H1 (cell line): ENCODE measurements around the gene TMEM25. TPM values are rescaled to one million over a fixed set of nuclear protein-coding genes. Genes with fewer than 3 reads are reported as not detected.
"Not testable (repeated sequence)": the region's sequence is repeated elsewhere in the genome, so short reads cannot be mapped to it uniquely, and the experiment has no call there.

Experiments used
- CTCF ChIA-PET: fragments of 300-600 bp; sonication (Branson Sonifier 250); formaldehyde crosslinking; loops from one replicate; lab custom pipeline; 2021; ENCODE audit not compliant: partially characterized antibody; lab: Charles Lee
- POLR2A ChIA-PET: fragments of 300-600 bp; sonication (Branson Sonifier 250); formaldehyde crosslinking; loops from one replicate; lab custom pipeline; 2021; ENCODE audit warnings: inconsistent platforms; ENCODE audit not compliant: partially characterized antibody; lab: Charles Lee
- DNase-seq, 2 experiments: peaks; one replicate each; pipeline versions ENCODE4 v3.0.0 to v3.0.0-alpha.2; 2010 to 2022; ENCODE audit warnings: low spot score in 2 of 2, low read depth in 1 of 2, mixed read lengths in 1 of 2
- FAIRE-seq: peaks from 2 replicates; lab custom pipeline; 2011; peaks lifted over from hg19 to GRCh38; lab: Jason Lieb, UNC
- H2AFZ ChIP-seq: 2 replicates; pipeline ENCODE4 v1.8.1; 2012; ENCODE audit warnings: low read length, inconsistent platforms
- H2AK5ac ChIP-seq: 2 replicates; pipeline ENCODE4 v1.6.1; 2013; ENCODE audit warnings: low read depth, low read length
- H2BK120ac ChIP-seq: replicated peaks from 2 replicates; pipeline ENCODE3; 2013; ENCODE audit warnings: low read depth, low read length, inconsistent platforms
- H2BK12ac ChIP-seq: 2 replicates; pipeline ENCODE4 v1.6.1; 2013; ENCODE audit warnings: low read depth, low read length
- H2BK15ac ChIP-seq: 2 replicates; pipeline ENCODE4 v1.6.1; 2013; ENCODE audit warnings: low read length
- H2BK20ac ChIP-seq: 2 replicates; pipeline ENCODE4 v1.6.1; 2013; ENCODE audit warnings: low read length
- H2BK5ac ChIP-seq: 2 replicates; pipeline ENCODE4 v1.6.1; 2013; ENCODE audit warnings: low read depth, low read length
- H3K14ac ChIP-seq: 2 replicates; pipeline ENCODE4 v1.6.1; 2013; ENCODE audit warnings: inconsistent platforms; ENCODE audit not compliant: insufficient read length
- H3K18ac ChIP-seq: 2 replicates; pipeline ENCODE4 v1.6.1; 2013; ENCODE audit warnings: low read length; ENCODE audit errors: extremely low read depth
- H3K23ac ChIP-seq: 2 replicates; pipeline ENCODE4 v1.6.1; 2013; ENCODE audit warnings: inconsistent platforms; ENCODE audit not compliant: insufficient read length
- H3K23me2 ChIP-seq: 2 replicates; pipeline ENCODE4 v1.6.1; 2013; ENCODE audit warnings: low read depth, low read length
- H3K27ac ChIP-seq: 2 replicates; pipeline ENCODE4 v1.6.1; 2011; ENCODE audit warnings: low read depth, low read length, inconsistent platforms
- H3K27me3 ChIP-seq, 4 experiments: replicated peaks in 1 of 4; 1 replicate in 1 of 4; 2 replicates in 3 of 4; pipeline versions ENCODE4 v1.6.1 to v1.8.1; 2011 to 2013; ENCODE audit warnings: low read length in 3 of 4, mild to moderate bottlenecking in 3 of 4, inconsistent platforms in 2 of 4, mixed read lengths in 2 of 4, moderate library complexity in 1 of 4; ENCODE audit not compliant: control insufficient read depth in 3 of 4, insufficient read depth in 3 of 4; ENCODE audit errors: extremely low read depth in 1 of 4
- H3K36me3 ChIP-seq, 4 experiments: 2 replicates each; pipeline versions ENCODE4 v1.6.1 to v1.8.1; 2011 to 2013; ENCODE audit warnings: mild to moderate bottlenecking in 4 of 4, low read length in 3 of 4, moderate library complexity in 2 of 4, control low read depth in 1 of 4, inconsistent platforms in 1 of 4; ENCODE audit not compliant: insufficient read depth in 4 of 4, control insufficient read depth in 2 of 4
- H3K4ac ChIP-seq: replicated peaks from 2 replicates; pipeline ENCODE3; 2013; ENCODE audit warnings: low read length, low read depth, mixed read lengths, inconsistent platforms; ENCODE audit not compliant: insufficient read length
- H3K4me1 ChIP-seq, 4 experiments: replicated peaks in 1 of 4; 1 replicate in 1 of 4; 2 replicates in 3 of 4; pipeline versions ENCODE4 v1.6.1 to v1.8.1; 2011 to 2013; ENCODE audit warnings: low read length in 3 of 4, inconsistent platforms in 2 of 4, mixed read lengths in 1 of 4; ENCODE audit not compliant: insufficient read depth in 4 of 4, control insufficient read depth in 3 of 4
- H3K4me2 ChIP-seq, 2 experiments: 2 replicates each; pipeline versions ENCODE4 v1.6.1 to v1.8.1; 2011 to 2013; ENCODE audit warnings: low read depth in 2 of 2, low read length in 2 of 2, control low read depth in 1 of 2, inconsistent platforms in 1 of 2, mild to moderate bottlenecking in 1 of 2; ENCODE audit not compliant: insufficient read depth in 1 of 2
- H3K4me3 ChIP-seq, 4 experiments: fragments of 200-600, 300-600 bp in 1 of 4; sonication (generic), shearing (Covaris generic), sonication (Bioruptor Twin) in 1 of 4; 2 replicates each; pipeline versions ENCODE4 v1.5.1 to v1.8.1; 2011 to 2016; ENCODE audit warnings: low read length in 4 of 4, low read depth in 3 of 4, control low read depth in 2 of 4, inconsistent platforms in 2 of 4, mild to moderate bottlenecking in 2 of 4, mixed read lengths in 1 of 4, moderate library complexity in 1 of 4; ENCODE audit not compliant: insufficient read depth in 2 of 4; ENCODE audit errors: extremely low read depth in 1 of 4
- H3K56ac ChIP-seq: replicated peaks from 2 replicates; pipeline ENCODE3; 2013; ENCODE audit warnings: low read depth, mild to moderate bottlenecking, mixed read lengths, low read length, inconsistent platforms; ENCODE audit not compliant: insufficient read length
- H3K79me1 ChIP-seq: 2 replicates; pipeline ENCODE4 v1.6.1; 2013; ENCODE audit warnings: low read depth, low read length, control low read depth
- H3K79me2 ChIP-seq, 2 experiments: 2 replicates each; pipeline versions ENCODE4 v1.6.1 to v1.8.1; 2012 to 2013; ENCODE audit warnings: low read length in 2 of 2, mild to moderate bottlenecking in 2 of 2, inconsistent platforms in 1 of 2; ENCODE audit not compliant: insufficient read depth in 2 of 2, control insufficient read depth in 1 of 2
- H3K9ac ChIP-seq, 4 experiments: replicated peaks in 1 of 4; 1 replicate in 1 of 4; 2 replicates in 3 of 4; pipeline versions ENCODE4 v1.6.1 to v1.8.1; 2011 to 2013; ENCODE audit warnings: low read depth in 3 of 4, low read length in 3 of 4, control low read depth in 2 of 4, mild to moderate bottlenecking in 2 of 4, moderate library complexity in 2 of 4, inconsistent platforms in 1 of 4; ENCODE audit errors: extremely low read depth in 1 of 4
- H3K9me3 ChIP-seq, 2 experiments: 2 replicates each; pipeline versions ENCODE4 v1.6.1 to v1.8.1; 2012 to 2013; ENCODE audit warnings: mild to moderate bottlenecking in 2 of 2, moderate library complexity in 2 of 2, control low read depth in 1 of 2, inconsistent platforms in 1 of 2, low read depth in 1 of 2, low read length in 1 of 2, mixed read lengths in 1 of 2; ENCODE audit not compliant: insufficient read depth in 2 of 2
- H4K20me1 ChIP-seq, 2 experiments: replicated peaks in 1 of 2; 2 replicates each; pipeline versions ENCODE3 to v1.8.1; 2011 to 2013; ENCODE audit warnings: inconsistent platforms in 2 of 2, low read length in 2 of 2, mild to moderate bottlenecking in 1 of 2; ENCODE audit not compliant: insufficient read depth in 2 of 2, control insufficient read depth in 1 of 2
- H4K5ac ChIP-seq: 2 replicates; pipeline ENCODE4 v1.6.1; 2013; ENCODE audit warnings: low read length, low read depth, mixed read lengths, inconsistent platforms; ENCODE audit not compliant: insufficient read length
- H4K8ac ChIP-seq: 2 replicates; pipeline ENCODE4 v1.8.0; 2013; ENCODE audit warnings: mild to moderate bottlenecking, moderate library complexity, low read length, inconsistent platforms; ENCODE audit not compliant: insufficient read depth; ENCODE audit errors: extremely low read depth
- H4K91ac ChIP-seq: replicated peaks from 2 replicates; pipeline ENCODE3; 2013; ENCODE audit warnings: low read length, mixed read lengths, inconsistent platforms; ENCODE audit not compliant: insufficient read length
- RFX5 ChIP-seq: IDR thresholded peaks from 2 replicates; pipeline ENCODE4 v1.6.1; 2011; ENCODE audit warnings: low read depth, low read length, improper control_type of control experiment, borderline replicate concordance
- WGBS, 2 experiments: shearing (Covaris generic) in 1 of 2; methylation state at CpG; one replicate each; pipeline versions ENCODE4 v1.1.6 to v1.1.7; 2013 to 2015; ENCODE audit warnings: low lambda C conversion rate in 2 of 2, mixed read lengths in 2 of 2, inconsistent platforms in 1 of 2, low coverage in 1 of 2, missing lambda C conversion rate in 1 of 2; ENCODE audit not compliant: insufficient replicate concordance in 2 of 2, insufficient coverage in 1 of 2, insufficient read length in 1 of 2; ENCODE audit errors: extremely low coverage in 1 of 2, missing lambda C conversion rate in 1 of 2; 5-methylcytosine and 5-hydroxymethylcytosine counted together
- polyA plus RNA-seq, 7 experiments: library from polyadenylated mRNA; depleted of rRNA in 3 of 7; stranded (reverse) in 5 of 7; unstranded in 2 of 7; fragments of >200 nt in 5 of 7; fragments of 200-250 nt in 2 of 7; gene quantifications; 1 replicate in 5 of 7; 2 replicates in 1 of 7; 4 replicates in 1 of 7; pipeline versions ENCODE4 v1.2.1 to v1.2.3, GENCODE V29; 2011 to 2013; ENCODE audit warnings: missing spikeins in 2 of 7, mixed read lengths in 2 of 7
- total RNA-seq: library from RNA; stranded (reverse); fragmentation: NEBNext Ultra II Directional; extraction: Animal tissue kit (Norgen Biotek cat#: 25700); gene quantifications from 2 replicates; pipeline ENCODE4 v1.2.1, GENCODE V29; 2021

Gene TMEM25
- total and polyA plus RNA-seq, 2 of the 8 experiments (the other 6 are each of a cell fraction or from before 2014, with no cell fraction given) = 18.3 to 26.8 TPM

DNA sequence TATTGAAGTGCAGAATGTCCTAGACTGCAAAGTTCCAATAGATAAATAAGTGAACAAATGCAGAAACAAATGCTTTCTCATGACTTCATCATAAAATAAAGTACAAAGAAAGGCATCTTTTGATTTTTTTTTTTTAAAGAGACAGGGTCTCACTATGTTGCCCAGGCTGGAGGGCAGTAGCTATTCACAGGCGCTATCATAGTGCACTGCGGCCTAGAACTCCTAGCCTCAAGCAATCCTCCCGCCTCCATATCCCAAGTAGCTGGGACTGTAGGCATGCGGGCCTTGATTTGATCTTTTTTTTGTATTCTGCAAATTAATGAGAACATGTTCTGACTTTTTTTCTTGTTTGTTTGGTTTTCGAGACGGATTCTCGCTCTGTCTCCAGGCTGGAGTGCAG, 43.6 kb downstream of the TMEM25 start:
- no peak overlapping the region for H3K4me2 ChIP-seq
- no peak overlapping the region for H4K8ac ChIP-seq
- no peak overlapping the region for H2BK20ac ChIP-seq
- DNase-seq (no peak), FAIRE-seq (no peak)
- no peak overlapping the region for H4K91ac ChIP-seq
- H3K79me1 ChIP-seq = no peaks in the 10 kb centered on the region; the same call in 1 of the 2 replicates
- peaks cover 7% of the 10 kb centered on the region; the same call in 1 of the 2 replicates for H3K23me2 ChIP-seq
- no peak overlapping the region for H3K56ac ChIP-seq
- peaks cover 0 to 4% (median 0%) of the 10 kb centered on the region in 4 experiments; a peak in 1 of 7 replicates for H3K4me1 ChIP-seq
- CTCF ChIA-PET = no interaction called here
- H3K18ac ChIP-seq = no peak overlapping the region
- no peaks in the 10 kb centered on the region for H3K27me3 ChIP-seq
- no peak overlapping the region for H2AFZ ChIP-seq
- H3K79me2 ChIP-seq = peaks cover 13 to 69% of the 10 kb centered on the region in 2 experiments
- H3K4ac ChIP-seq = no peak overlapping the region
- POLR2A ChIA-PET = no interaction called here
- H3K9me3 ChIP-seq = no peaks in the 10 kb centered on the region
- H2BK12ac ChIP-seq = no peak overlapping the region
- H4K5ac ChIP-seq = no peak overlapping the region
- H3K23ac ChIP-seq = no peak overlapping the region
- no peak overlapping the region for H2AK5ac ChIP-seq
- peaks cover 8 to 10% of the 10 kb centered on the region in 2 experiments for H4K20me1 ChIP-seq
- H3K9ac ChIP-seq = no peak overlapping the region
- no peaks in the 10 kb centered on the region for H3K36me3 ChIP-seq
- no peak overlapping the region for H2BK5ac ChIP-seq
- H3K14ac ChIP-seq = no peak overlapping the region
- no peak for TF ChIP-seq RFX5
- no peak overlapping the region for H2BK120ac ChIP-seq
- H3K4me3 ChIP-seq = no peak overlapping the region
- H3K27ac ChIP-seq = no peak overlapping the region
- 98% methylated on average over 7 of the region's 7 CpGs; no CpG with 5 or more reads in 1 of the 2 experiments for WGBS, 2 experiments
- no peak overlapping the region for H2BK15ac ChIP-seq

DNA sequence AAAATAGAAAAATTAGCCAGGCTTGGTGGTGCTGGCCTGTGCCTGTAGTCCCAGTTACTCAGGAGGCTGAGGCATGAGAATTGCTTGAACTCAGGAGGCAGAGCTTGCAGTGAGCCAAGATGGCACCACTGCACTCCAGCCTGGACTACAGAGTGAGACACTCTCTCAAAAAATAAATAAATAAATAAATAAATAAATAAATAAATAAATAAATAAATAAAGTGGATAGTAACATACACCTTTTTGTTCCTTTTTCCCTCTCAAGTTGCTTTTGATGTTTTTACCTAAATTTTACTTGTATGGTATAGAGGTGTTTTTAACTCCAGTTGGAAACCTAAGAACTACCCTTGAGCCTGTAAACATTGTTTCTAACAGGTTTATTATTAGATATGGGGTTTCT, 47.0 kb downstream of the TMEM25 start:
- CTCF ChIA-PET = interaction anchor here (1.7 kb wide), 1 partner anchor 58 kb away, joined by 4 read pairs; no protein-coding TSS in a partner anchor
- not testable (repeated sequence) for H2AK5ac ChIP-seq, H2BK5ac ChIP-seq, H3K56ac ChIP-seq, FAIRE-seq, H3K23ac ChIP-seq, H3K9ac ChIP-seq, H3K4me3 ChIP-seq, H4K5ac ChIP-seq, H3K4ac ChIP-seq, DNase-seq, H3K4me1 ChIP-seq, H3K79me1 ChIP-seq, H2BK15ac ChIP-seq, H2AFZ ChIP-seq, H3K36me3 ChIP-seq, H3K23me2 ChIP-seq, H2BK12ac ChIP-seq, H4K8ac ChIP-seq, H3K27ac ChIP-seq, H3K18ac ChIP-seq, H3K4me2 ChIP-seq, H3K27me3 ChIP-seq, H4K91ac ChIP-seq, H3K14ac ChIP-seq, H3K9me3 ChIP-seq, H2BK20ac ChIP-seq, H2BK120ac ChIP-seq
- Histone ChIP-seq H4K20me1 (peaks cover 8 to 16% of the 10 kb centered on the region in 2 experiments), H3K79me2 (peaks cover 12 to 73% of the 10 kb centered on the region in 2 experiments)
- POLR2A ChIA-PET = interaction anchor here (1.0 to 1.1 kb wide), 2 partner anchors 8 to 516 kb away, joined by 3 read pairs; no protein-coding TSS in a partner anchor
